ENCODE measurements around the gene HMGCS2. TPM values are rescaled to one million over a fixed set of nuclear protein-coding genes. Genes with fewer than 3 reads are reported as not detected.

HMGCS2 gene
- total RNA-seq: 10 to 100 TPM in 3 of 4 donors, under 1 TPM in 1; 0.82 to 50.8 (median 21.4) TPM
- polyA plus RNA-seq: 18.5 TPM
- long read RNA-seq, donor 1, transcript HMGCS2-201 (10 exons, 2,428 nt): major isoform, 12 of 18 reads
- long read RNA-seq, donor 1, partial matches to known transcripts: 2 of 18 reads
- long read RNA-seq, donor 1, other reads (novel, unspliced or antisense): 4 of 18 reads
- long read RNA-seq, donor 2, partial matches to known transcripts: 0 of 1 reads
- long read RNA-seq, donor 2, other reads (novel, unspliced or antisense): 0 of 1 reads
- long read RNA-seq, donor 3, transcript HMGCS2-201 (10 exons, 2,428 nt): major isoform, 67 of 93 reads
- long read RNA-seq, donor 3, partial matches to known transcripts: 5 of 93 reads
- long read RNA-seq, donor 3, other reads (novel, unspliced or antisense): 21 of 93 reads
- long read RNA-seq, donor 4, transcript HMGCS2-201 (10 exons, 2,428 nt): major isoform, 12 of 14 reads
- long read RNA-seq, donor 4, partial matches to known transcripts: 1 of 14 reads
- long read RNA-seq, donor 4, other reads (novel, unspliced or antisense): 1 of 14 reads

- H3K27me3 ChIP-seq (ENCODE audit: control insufficient read depth, insufficient read depth): no peaks in the 10 kb centered on the region
- peaks cover 4% of the 10 kb centered on the region for H3K4me1 ChIP-seq (ENCODE audit: control insufficient read depth, insufficient read depth, low read length)
- DNase-seq (no peak), ATAC-seq (peak in 1 of 2 donors; percentile 45)
- WGBS: 65% methylated on average over 8 of the region's 8 CpGs
- intact Hi-C loops (cut with DNase I): no loop called here
- H3K4me3 ChIP-seq (ENCODE audit: low read length): no peak within 1 kb of the TSS
- H3K9me3 ChIP-seq (ENCODE audit: control insufficient read depth, low read length): no peaks in the 10 kb centered on the region
- H3K27ac ChIP-seq (ENCODE audit: low read length): no peak within 1 kb of the TSS
These were observed at the start of gene HMGCS2 for GRCh38 chr1:119768778-119769177. TSS of gene HMGCS2 (minus strand) at chr1:119768905. CDS start at chr1:119768844, 61 bp downstream.

GRCh38 chr1:119818181-119818580 is 49.5 kb upstream of the HMGCS2 start:
- WGBS: 80% methylated on average over 2 of the region's 2 CpGs
- H3K4me1 ChIP-seq (ENCODE audit: control insufficient read depth, insufficient read depth, low read length): no peaks in the 10 kb centered on the region
- no peaks in the 10 kb centered on the region for H3K9me3 ChIP-seq (ENCODE audit: control insufficient read depth, low read length)
- DNase-seq (no peak), ATAC-seq (no peak)
- no peak overlapping the region for H3K27ac ChIP-seq (ENCODE audit: low read length)
- intact Hi-C loops (cut with DNase I): no loop called here
- no peak overlapping the region for H3K4me3 ChIP-seq (ENCODE audit: low read length)
- no peaks in the 10 kb centered on the region for H3K27me3 ChIP-seq (ENCODE audit: control insufficient read depth, insufficient read depth)

- H3K27ac ChIP-seq (ENCODE audit: low read length): no peak overlapping the region
- H3K9me3 ChIP-seq (ENCODE audit: control insufficient read depth, low read length): no peaks in the 10 kb centered on the region
- ATAC-seq: no peak
- 51% methylated on average over 2 of the region's 2 CpGs for WGBS
- intact Hi-C loops (cut with DNase I): no loop called here
- no peaks in the 10 kb centered on the region for H3K4me1 ChIP-seq (ENCODE audit: control insufficient read depth, insufficient read depth, low read length)
- no peaks in the 10 kb centered on the region for H3K27me3 ChIP-seq (ENCODE audit: control insufficient read depth, insufficient read depth)
- H3K4me3 ChIP-seq (ENCODE audit: low read length): no peak overlapping the region
- DNase-seq: no peak
These were observed 47.7 kb upstream of the HMGCS2 start for GRCh38 chr1:119816407-119816806.

GRCh38 chr1:119815928-119816327 is 47.2 kb upstream of the HMGCS2 start:
- Histone ChIP-seq H3K4me1 (ENCODE audit: control insufficient read depth, insufficient read depth, low read length) (no peaks in the 10 kb centered on the region), H3K9me3 (ENCODE audit: control insufficient read depth, low read length) (no peaks in the 10 kb centered on the region), H3K27me3 (ENCODE audit: control insufficient read depth, insufficient read depth) (no peaks in the 10 kb centered on the region), H3K27ac (ENCODE audit: low read length) (no peak overlapping the region), H3K4me3 (ENCODE audit: low read length) (no peak overlapping the region)
- WGBS: 80% methylated on average over 7 of the region's 7 CpGs
- intact Hi-C loops (cut with DNase I): no loop called here
- no peak for ATAC-seq
- no peak for DNase-seq

GRCh38 chr1:119815361-119815760 is 46.7 kb upstream of the HMGCS2 start:
- no peak for ATAC-seq
- Histone ChIP-seq H3K4me1 (ENCODE audit: control insufficient read depth, insufficient read depth, low read length) (no peaks in the 10 kb centered on the region), H3K4me3 (ENCODE audit: low read length) (no peak overlapping the region), H3K27ac (ENCODE audit: low read length) (no peak overlapping the region), H3K27me3 (ENCODE audit: control insufficient read depth, insufficient read depth) (no peaks in the 10 kb centered on the region), H3K9me3 (ENCODE audit: control insufficient read depth, low read length) (no peaks in the 10 kb centered on the region)
- no peak for DNase-seq
- 75% methylated on average over 3 of the region's 3 CpGs for WGBS
- intact Hi-C loops (cut with DNase I): no loop called here

GRCh38 chr1:119814288-119814687 is 45.6 kb upstream of the HMGCS2 start:
- no peak overlapping the region for H3K27ac ChIP-seq (ENCODE audit: low read length)
- no peak overlapping the region for H3K4me3 ChIP-seq (ENCODE audit: low read length)
- no peaks in the 10 kb centered on the region for H3K4me1 ChIP-seq (ENCODE audit: control insufficient read depth, insufficient read depth, low read length)
- H3K9me3 ChIP-seq (ENCODE audit: control insufficient read depth, low read length): no peaks in the 10 kb centered on the region
- 45% methylated on average over 1 of the region's 1 CpG for WGBS
- DNase-seq (no peak), ATAC-seq (no peak)
- H3K27me3 ChIP-seq (ENCODE audit: control insufficient read depth, insufficient read depth): no peaks in the 10 kb centered on the region
- intact Hi-C loops (cut with DNase I): no loop called here

- no peaks in the 10 kb centered on the region for H3K4me1 ChIP-seq (ENCODE audit: control insufficient read depth, insufficient read depth, low read length)
- DNase-seq (no peak), ATAC-seq (no peak)
- no peaks in the 10 kb centered on the region for H3K27me3 ChIP-seq (ENCODE audit: control insufficient read depth, insufficient read depth)
- H3K4me3 ChIP-seq (ENCODE audit: low read length): no peak overlapping the region
- 75% methylated on average over 2 of the region's 2 CpGs for WGBS
- H3K9me3 ChIP-seq (ENCODE audit: control insufficient read depth, low read length): no peaks in the 10 kb centered on the region
- no peak overlapping the region for H3K27ac ChIP-seq (ENCODE audit: low read length)
- intact Hi-C loops (cut with DNase I): no loop called here
These were observed 43.4 kb upstream of the HMGCS2 start for GRCh38 chr1:119811985-119812557.

- H3K4me1 ChIP-seq (ENCODE audit: control insufficient read depth, insufficient read depth, low read length): no peaks in the 10 kb centered on the region
- no peaks in the 10 kb centered on the region for H3K27me3 ChIP-seq (ENCODE audit: control insufficient read depth, insufficient read depth)
- intact Hi-C loops (cut with DNase I): no loop called here
- no peak within 1 kb of the TSS for H3K27ac ChIP-seq (ENCODE audit: low read length)
- DNase-seq: no peak
- 81% methylated on average over 7 of the region's 7 CpGs for WGBS
- H3K4me3 ChIP-seq (ENCODE audit: low read length): no peak within 1 kb of the TSS
- ATAC-seq: no peak
- H3K9me3 ChIP-seq (ENCODE audit: control insufficient read depth, low read length): no peaks in the 10 kb centered on the region
These were observed 42.7 kb upstream of the HMGCS2 start, which contains the start of gene REG4 for GRCh38 chr1:119811387-119811786. TSS of gene REG4 (minus strand) at chr1:119811460. CDS start at chr1:119808769, 2,691 bp downstream.

- DNase-seq (peak; percentile 62 to 82 (median 81)), ATAC-seq (peak; percentile 73 to 75)
- Histone ChIP-seq H3K4me1 (ENCODE audit: control insufficient read depth, insufficient read depth, low read length) (no peaks in the 10 kb centered on the region), H3K4me3 (ENCODE audit: low read length) (no peak overlapping the region), H3K27me3 (ENCODE audit: control insufficient read depth, insufficient read depth) (no peaks in the 10 kb centered on the region), H3K9me3 (ENCODE audit: control insufficient read depth, low read length) (no peaks in the 10 kb centered on the region), H3K27ac (ENCODE audit: low read length) (no peak overlapping the region)
- intact Hi-C loops (cut with DNase I): loop anchor here in 1 of 4 donors (5.0 kb wide), 1 partner anchor 67 kb away; no protein-coding TSS in a partner anchor
- 2% methylated on average over 6 of the region's 6 CpGs for WGBS
These were observed 40.4 kb upstream of the HMGCS2 start for GRCh38 chr1:119808972-119809550.

- Histone ChIP-seq H3K9me3 (ENCODE audit: control insufficient read depth, low read length) (no peaks in the 10 kb centered on the region), H3K4me1 (ENCODE audit: control insufficient read depth, insufficient read depth, low read length) (no peaks in the 10 kb centered on the region), H3K27ac (ENCODE audit: low read length) (no peak overlapping the region), H3K4me3 (ENCODE audit: low read length) (no peak overlapping the region), H3K27me3 (ENCODE audit: control insufficient read depth, insufficient read depth) (no peaks in the 10 kb centered on the region)
- intact Hi-C loops (cut with DNase I): loop anchor here in 1 of 4 donors (5.0 kb wide), 1 partner anchor 66 kb away; no protein-coding TSS in a partner anchor
- DNase-seq: no peak
- no peak for ATAC-seq
- WGBS: 45% methylated on average over 3 of the region's 3 CpGs
These were observed 39.8 kb upstream of the HMGCS2 start for GRCh38 chr1:119808491-119808890.

- ATAC-seq (no peak), DNase-seq (no peak)
- Histone ChIP-seq H3K27me3 (ENCODE audit: control insufficient read depth, insufficient read depth) (no peaks in the 10 kb centered on the region), H3K4me1 (ENCODE audit: control insufficient read depth, insufficient read depth, low read length) (no peaks in the 10 kb centered on the region), H3K9me3 (ENCODE audit: control insufficient read depth, low read length) (no peaks in the 10 kb centered on the region), H3K27ac (ENCODE audit: low read length) (no peak overlapping the region), H3K4me3 (ENCODE audit: low read length) (no peak overlapping the region)
- intact Hi-C loops (cut with DNase I): loop anchor here in 1 of 4 donors (5.0 kb wide), 1 partner anchor 64 kb away; no protein-coding TSS in a partner anchor
- WGBS: 66% methylated on average over 4 of the region's 4 CpGs
These were observed 37.8 kb upstream of the HMGCS2 start for GRCh38 chr1:119806489-119806888.
